Medulla oblongata (tissue), 1 donor: ENCODE results near the gene CACNA1A.
"Not testable (repeated sequence)": the region's sequence is repeated elsewhere in the genome, so short reads cannot be mapped to it uniquely, and the experiment has no call there.

Experiments
- DNase-seq: peaks from one replicate; pipeline ENCODE4 v3.0.0-alpha.2; 2015; ENCODE audit errors: extremely low spot score

Gene CACNA1A

GRCh38 chr19:13281567-13282291 lies 224.6 kb downstream of the CACNA1A start:
- DNase-seq: no peak

DNA sequence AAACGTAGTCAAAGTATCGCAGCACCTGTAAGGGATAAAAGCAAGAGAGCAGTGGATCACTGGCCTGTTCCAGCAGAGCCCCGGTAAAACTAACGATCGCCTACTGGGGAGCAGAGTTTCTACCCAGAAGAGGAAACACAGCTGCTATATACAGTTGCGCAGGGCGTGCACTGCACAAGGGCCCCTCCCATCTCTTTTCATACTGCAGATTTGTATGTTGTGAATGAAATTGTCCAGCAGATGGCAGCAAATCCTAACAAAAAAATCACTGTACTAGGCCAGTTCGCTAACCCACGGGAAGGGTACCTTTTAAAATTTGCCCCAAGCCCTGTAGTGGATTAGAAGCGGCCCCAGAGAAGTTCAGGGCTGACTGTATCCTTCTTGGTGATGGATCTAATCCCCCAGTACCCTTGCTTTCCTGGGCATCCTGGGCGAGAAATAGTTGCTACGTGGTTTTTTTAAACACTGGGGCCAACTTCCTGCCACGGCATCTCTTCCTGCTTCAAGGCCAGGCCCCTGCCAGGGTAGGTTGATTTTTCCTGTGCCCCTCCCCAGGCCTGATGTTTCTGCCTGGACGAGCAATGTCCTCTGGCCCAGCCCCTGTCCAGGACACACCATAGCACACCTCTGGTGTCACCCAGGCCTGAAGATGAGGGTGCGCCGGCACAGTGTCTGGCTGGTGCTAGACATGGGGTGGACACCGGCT lies 229.0 kb downstream of the CACNA1A start:
- peak; percentile 86 for DNase-seq

GRCh38 chr19:13275016-13275722 lies 231.1 kb downstream of the CACNA1A start:
- no peak for DNase-seq

- DNase-seq: no peak
Measured at GRCh38 chr19:13270514-13271105, 235.7 kb downstream of the CACNA1A start.

DNA sequence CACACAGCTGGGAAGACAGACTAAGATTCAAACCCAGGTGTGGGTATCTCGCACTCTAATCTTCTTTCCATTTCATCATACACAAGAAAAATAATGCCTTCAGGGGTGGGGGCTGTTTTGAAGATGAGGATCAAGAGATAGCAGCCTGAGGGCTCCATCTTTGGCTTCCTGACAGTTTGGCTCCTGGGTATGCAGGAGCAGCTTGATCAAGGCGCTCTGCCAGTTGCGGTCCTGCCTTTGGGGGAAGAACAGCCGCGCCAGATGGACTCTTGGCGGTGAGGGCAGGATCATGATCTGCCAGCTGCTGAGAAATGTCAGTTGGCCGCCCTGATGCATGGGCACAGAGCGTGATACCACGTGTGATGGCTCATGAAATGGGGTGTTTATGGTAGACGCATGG lies 236.9 kb downstream of the CACNA1A start:
- no peak for DNase-seq

DNA sequence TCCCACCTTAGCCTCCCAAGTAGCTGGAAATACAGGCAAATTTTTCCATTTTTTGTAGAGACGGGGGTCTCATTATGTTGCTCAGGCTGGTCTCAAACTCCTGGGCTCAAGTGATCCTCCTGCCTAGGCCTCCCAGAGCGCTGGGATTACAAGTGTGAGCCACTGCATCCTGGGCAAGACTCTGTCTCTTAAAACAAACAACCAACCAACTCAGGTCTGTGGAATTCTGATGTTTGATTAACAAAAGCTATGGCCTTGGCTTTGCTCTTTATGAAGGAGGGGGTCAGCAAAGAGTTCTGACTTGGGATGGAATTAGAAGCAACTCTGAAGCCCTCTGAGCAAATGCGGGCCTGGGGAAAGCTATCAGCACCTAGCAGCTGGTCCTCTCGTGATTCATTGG lies 238.4 kb downstream of the CACNA1A start:
- no peak for DNase-seq

- no peak for DNase-seq
Measured at GRCh38 chr19:13267131-13267530, 239.1 kb downstream of the CACNA1A start.

DNA sequence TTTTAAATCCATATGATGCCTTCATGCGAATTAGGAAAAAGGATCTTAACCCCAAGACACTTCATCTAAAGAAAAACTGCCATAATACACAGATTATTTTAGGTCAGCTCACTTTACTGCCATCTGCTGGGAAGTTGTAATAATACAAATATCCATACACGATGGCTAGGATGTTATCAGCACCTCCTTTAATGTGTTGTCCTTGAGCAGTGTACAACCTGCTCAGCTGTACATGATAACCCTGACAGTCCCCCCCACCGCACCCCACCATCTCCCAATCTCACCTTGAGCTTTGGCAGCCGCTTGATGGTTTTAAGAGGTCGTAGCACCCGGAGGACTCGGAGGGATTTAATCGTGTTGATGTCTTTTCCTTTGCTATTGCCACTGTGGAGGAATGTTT lies 243.8 kb downstream of the CACNA1A start:
- DNase-seq: peak; percentile 54

GRCh38 chr19:13260883-13261653 lies 245.2 kb downstream of the CACNA1A start:
- no peak for DNase-seq

GRCh38 chr19:13256918-13257317 lies 249.4 kb downstream of the CACNA1A start:
- no peak for DNase-seq

DNA sequence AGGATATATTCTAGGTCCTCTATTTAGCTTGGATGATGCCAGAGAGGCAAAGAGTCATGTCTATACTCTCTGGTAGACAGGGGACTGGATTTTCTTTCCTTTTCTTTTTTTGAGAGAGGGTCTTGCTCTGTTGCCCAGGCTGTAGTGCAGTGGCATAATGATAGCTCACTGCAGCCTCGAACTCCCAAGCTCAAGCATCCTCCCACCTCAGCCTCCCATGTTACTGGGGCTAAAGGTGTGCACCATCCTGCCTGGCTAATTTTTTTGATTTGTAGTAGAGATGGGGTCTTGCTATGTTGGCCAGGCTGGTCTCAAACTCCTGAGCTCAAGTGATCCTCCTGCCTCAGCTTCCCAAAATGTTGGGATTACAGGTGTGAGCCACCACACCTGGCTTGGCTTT lies 249.9 kb downstream of the CACNA1A start:
- DNase-seq: not testable (repeated sequence)

DNA sequence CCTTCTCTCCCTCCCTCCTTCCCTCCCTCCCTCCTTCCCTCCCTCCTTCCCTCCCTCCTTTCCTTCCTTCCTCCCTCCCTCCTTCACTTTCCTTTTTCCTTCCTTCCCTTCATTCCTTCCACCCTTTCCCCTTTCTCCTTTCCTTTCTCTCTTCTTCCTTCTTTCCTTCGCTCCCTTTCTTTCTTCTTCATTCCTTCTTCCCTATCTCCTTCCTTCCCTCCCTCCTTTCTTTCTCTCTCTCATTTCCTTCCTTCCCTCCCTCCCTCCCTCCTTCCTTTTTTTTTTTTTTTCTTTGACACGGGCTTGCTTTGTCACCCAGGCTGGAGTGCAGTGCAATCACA lies 250.6 kb downstream of the CACNA1A start:
- no peak for DNase-seq

DNA sequence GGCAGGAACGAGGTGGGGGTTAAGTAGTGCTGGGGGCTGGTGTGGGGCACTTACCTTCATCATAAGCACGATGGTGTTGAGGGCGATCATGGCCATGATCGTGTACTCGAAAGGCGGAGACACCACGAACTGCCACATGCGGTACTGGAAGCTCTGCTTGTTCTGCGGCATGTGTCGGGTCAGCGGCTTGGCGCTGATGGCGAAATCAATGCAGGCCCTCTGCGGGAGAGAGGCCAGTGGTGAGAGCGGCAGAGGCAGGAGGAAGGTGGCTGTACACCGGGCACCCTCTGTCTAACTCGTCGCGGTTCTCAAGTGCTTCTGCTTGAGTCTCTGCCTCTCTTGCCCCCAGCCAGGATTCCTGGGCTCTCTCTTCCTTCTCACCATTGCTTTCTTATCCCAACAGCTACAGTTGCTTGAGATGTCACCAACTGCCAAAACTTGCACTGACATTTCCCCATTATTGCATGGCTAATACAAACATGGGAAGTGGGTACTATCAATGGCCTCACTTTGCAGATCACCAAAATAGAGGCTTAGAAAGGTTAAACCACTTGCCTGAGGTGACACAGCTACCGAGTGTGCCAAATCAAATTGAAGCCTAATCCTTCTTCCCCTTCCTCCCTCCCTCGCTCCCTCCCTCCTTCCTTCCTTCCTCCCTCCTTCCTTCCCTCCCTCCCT lies 251.1 kb downstream of the CACNA1A start:
- no peak for DNase-seq

DNA sequence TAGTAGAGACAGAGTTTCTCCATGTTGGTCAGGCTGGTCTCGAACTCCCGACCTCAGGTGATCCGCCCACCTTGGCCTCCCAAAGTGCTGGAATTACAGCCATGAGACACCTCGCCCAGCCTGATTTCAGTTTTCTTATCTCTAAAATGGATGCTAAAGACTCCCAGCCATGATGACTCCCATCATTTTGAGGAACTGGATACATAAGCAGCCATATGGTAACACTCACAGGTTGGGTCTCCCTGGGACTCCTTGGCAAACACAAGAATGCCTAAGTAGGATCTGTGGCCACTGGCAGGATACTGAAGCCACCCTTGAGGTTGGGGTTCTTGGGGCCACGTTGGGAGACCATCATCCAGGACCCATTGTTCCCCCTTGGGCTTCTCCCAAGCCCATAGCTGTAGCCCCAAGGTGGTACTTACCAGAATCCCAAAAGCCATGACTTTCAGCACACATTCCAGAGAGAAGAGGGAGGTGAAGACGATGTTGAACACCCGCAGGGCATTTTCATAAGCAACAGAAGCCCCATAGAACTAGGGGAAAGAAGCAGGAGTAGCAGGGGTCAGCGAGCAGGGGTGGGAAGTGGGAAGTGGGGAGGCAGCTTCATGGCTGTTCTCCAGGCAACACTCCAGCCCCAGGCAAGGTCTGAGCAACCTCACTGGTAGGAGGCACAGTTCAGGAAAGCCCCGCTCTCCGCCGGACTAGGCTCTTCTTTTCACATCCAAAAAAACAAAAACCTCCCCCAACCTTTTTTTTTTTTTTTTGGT lies 253.5 kb downstream of the CACNA1A start:
- DNase-seq: no peak

DNA sequence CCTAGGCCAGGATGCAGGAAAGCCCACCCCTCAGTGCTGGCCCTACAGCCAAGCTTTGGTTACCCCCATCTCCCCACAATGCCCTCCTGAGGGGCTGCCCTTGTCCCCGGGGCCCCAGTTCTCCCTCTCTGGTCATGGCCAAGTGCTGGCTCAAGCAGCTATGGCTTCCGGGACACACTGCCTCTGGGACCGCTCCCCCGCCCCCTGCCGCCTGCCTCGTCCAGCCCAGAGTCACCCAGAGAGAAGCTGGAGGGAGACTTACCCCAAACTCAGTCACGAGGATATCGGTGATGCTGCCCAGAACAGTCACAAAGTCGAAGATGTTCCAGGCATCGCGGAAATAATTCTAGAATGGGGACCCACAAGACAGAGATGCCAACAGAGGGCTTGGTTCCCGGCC lies 261.4 kb downstream of the CACNA1A start:
- no peak for DNase-seq

DNA sequence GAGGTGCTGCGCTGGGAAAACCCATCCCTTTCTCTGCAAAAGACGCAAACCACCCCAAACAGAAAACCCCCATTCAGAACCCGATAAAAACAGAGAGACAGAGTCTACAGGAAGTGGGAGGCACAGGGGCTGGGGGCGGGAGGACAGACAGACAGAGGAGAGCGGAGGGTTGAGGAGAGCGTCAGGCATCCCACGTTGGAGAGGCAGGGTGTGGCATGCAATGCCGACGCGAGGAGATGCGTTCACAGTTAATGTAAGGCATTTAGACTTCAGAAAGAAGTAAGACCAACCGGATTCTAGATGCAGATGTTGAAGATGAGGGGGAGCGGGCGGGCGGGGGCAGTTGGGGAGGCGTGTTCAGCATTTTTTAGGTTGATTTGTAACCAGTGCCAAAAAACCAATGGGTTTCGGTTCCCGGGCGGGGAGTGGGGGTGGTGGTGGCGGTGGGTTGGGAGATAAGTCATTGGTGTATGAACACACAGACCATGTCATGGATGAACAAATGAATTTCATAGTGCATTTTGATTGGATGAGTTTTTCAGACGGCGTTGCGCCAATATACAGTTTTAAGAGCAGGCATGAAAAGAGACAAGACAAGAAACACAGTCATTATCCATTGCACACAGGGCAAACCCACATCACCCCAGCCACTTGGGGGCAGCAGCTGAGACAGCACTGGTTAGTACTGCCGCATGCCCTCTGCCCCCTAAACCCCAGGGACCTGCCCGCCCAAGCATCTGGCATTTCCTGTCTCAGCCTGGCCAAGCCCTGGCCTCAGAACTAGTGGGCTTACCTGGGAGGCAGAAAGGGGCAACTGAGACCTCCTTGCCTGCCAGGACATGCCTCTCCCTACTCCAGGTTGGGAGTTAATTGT lies 264.8 kb downstream of the CACNA1A start:
- no peak for DNase-seq

DNA sequence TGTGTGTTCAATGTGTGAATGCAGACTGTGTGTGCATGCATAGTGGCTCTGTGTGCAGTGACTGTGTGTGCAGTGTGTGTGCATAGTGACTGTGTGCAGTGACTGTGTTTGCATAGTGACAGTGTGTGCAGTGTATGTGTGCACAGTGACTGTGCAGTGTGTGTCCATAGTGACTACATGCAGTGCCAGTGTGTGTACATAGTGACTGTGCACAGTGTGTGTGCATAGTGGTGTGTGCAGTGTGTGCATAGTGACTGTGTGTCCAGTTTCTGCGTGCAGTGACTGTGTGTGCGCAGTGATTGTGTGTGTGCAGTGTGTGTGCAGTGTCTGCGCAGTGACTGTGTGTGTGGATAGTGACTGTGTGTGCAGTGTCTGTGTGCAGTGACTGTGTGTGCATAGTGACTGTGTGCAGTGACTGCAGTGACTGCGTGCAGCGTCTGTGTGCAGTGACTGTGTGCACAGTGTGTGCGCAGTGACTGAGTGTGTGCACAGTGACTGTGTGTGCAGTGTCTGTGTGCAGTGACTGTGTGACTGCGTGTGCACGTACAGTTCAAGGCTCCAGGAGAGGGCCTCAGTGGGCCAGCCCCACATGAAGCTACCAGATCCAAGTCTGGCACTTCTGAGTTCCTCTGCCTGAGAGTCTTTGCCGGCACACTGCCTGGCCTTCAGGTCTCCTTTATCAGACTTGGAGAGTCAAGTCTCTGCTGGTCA lies 265.8 kb downstream of the CACNA1A start:
- no peak for DNase-seq

GRCh38 chr19:13238891-13239534 lies 267.3 kb downstream of the CACNA1A start:
- DNase-seq: no peak
